GM12878 (cell line): ENCODE data around the gene TMEM14A. TPM values are rescaled to one million over a fixed set of nuclear protein-coding genes. Genes with fewer than 3 reads are reported as not detected.

Experiments used
- ATAC-seq: fragments of 200-7000 bp; cut with Tn5 transposase; 3 replicates; pipeline ENCODE4 v1.9.1; 2020; ENCODE audit warnings: mild to moderate bottlenecking, moderate library complexity
- BruUV-seq: library from RNA; stranded (reverse); fragments of 400-500 nt; replicated peaks from 2 replicates; lab custom pipeline; 2021; lab: Mats Ljungman, UMichigan
- CTCF ChIA-PET: fragments of 300-600 bp; sonication (Branson Sonifier 250); formaldehyde crosslinking; extraction: SDS; loops from one replicate; lab custom pipeline; 2021; ENCODE audit warnings: inconsistent platforms; lab: Yijun Ruan, JAX
- POLR2A ChIA-PET: fragments of 350-600 bp; formaldehyde crosslinking; extraction: SDS; loops from one replicate; lab custom pipeline; 2021; ENCODE audit warnings: inconsistent platforms; lab: Charles Lee
- RAD21 ChIA-PET: fragments of 300-600 bp; sonication (Branson Sonifier 250); formaldehyde crosslinking; loops from one replicate; lab custom pipeline; 2023; ENCODE audit warnings: antibody characterized with exemption; ENCODE audit not compliant: unreplicated experiment; lab: Charles Lee
- SMC1A ChIA-PET: fragments of 300-600 bp; sonication (Branson Sonifier 250); formaldehyde crosslinking; loops from one replicate; lab custom pipeline; 2023; ENCODE audit not compliant: unreplicated experiment, uncharacterized antibody; lab: Charles Lee
- DNase-seq: peaks from one replicate; pipeline ENCODE4 v3.0.0-alpha.2; 2011; ENCODE audit warnings: low read depth, low spot score
- FAIRE-seq: peaks from 3 replicates; lab custom pipeline; 2011; peaks lifted over from hg19 to GRCh38; lab: Jason Lieb, UNC
- H2AFZ ChIP-seq: 2 replicates; pipeline ENCODE4 v1.6.0; 2011; ENCODE audit warnings: low read depth, low read length, control low read depth; ENCODE audit not compliant: control insufficient read depth
- H3K27ac ChIP-seq: 2 replicates; pipeline ENCODE4 v1.5.1; 2011; ENCODE audit warnings: control low read depth; ENCODE audit not compliant: control insufficient read depth, insufficient read depth
- H3K27me3 ChIP-seq, 2 experiments: replicated peaks in 1 of 2; 2 replicates each; pipeline versions ENCODE4 v1.6.0 to v1.6.1; 2011; ENCODE audit warnings: low read length in 1 of 2; ENCODE audit not compliant: control insufficient read depth in 2 of 2, insufficient read depth in 2 of 2
- H3K36me3 ChIP-seq, 2 experiments: 2 replicates each; pipeline ENCODE4 v1.5.1; 2011; ENCODE audit warnings: low read length in 1 of 2; ENCODE audit not compliant: control insufficient read depth in 2 of 2, insufficient read depth in 2 of 2
- H3K4me1 ChIP-seq: 2 replicates; pipeline ENCODE4 v1.6.1; 2011; ENCODE audit warnings: mild to moderate bottlenecking, low read length, moderate library complexity, mixed read lengths; ENCODE audit not compliant: control insufficient read depth, insufficient read depth
- H3K4me2 ChIP-seq: 2 replicates; pipeline ENCODE4 v1.6.0; 2011; ENCODE audit warnings: control low read depth; ENCODE audit not compliant: control insufficient read depth, insufficient read depth
- H3K4me3 ChIP-seq: fragments of 200-600 bp; sonication (generic); 2 replicates; pipeline ENCODE4 v1.5.1; 2016
- H3K79me2 ChIP-seq: 2 replicates; pipeline ENCODE4 v1.6.0; 2011; ENCODE audit warnings: low read length; ENCODE audit not compliant: control insufficient read depth, insufficient read depth
- H3K9ac ChIP-seq: 2 replicates; pipeline ENCODE4 v1.8.0; 2011; ENCODE audit warnings: low read length, control low read depth, mixed read lengths; ENCODE audit not compliant: control insufficient read depth, insufficient read depth
- H3K9me3 ChIP-seq: replicated peaks from 3 replicates; pipeline ENCODE4 v1.5.1; 2011; ENCODE audit warnings: mild to moderate bottlenecking, low read length; ENCODE audit not compliant: control insufficient read depth, insufficient read depth
- H4K20me1 ChIP-seq: 2 replicates; pipeline ENCODE4 v1.6.0; 2011; ENCODE audit not compliant: control insufficient read depth, insufficient read depth
- CTCF ChIP-seq, 3 experiments: IDR thresholded peaks in 2 of 3; conservative IDR thresholded peaks in 1 of 3; 2 replicates each; pipeline ENCODE4 v1.5.1; 2011; ENCODE audit warnings: low read depth in 3 of 3, low read length in 3 of 3, mild to moderate bottlenecking in 3 of 3, control low read depth in 2 of 3, moderate library complexity in 2 of 3, inconsistent platforms in 1 of 3, mixed read lengths in 1 of 3; ENCODE audit not compliant: control insufficient read depth in 2 of 3, insufficient read depth in 1 of 3; ENCODE audit errors: extremely low read depth in 1 of 3
- EGR1 ChIP-seq, 2 experiments: IDR thresholded peaks; 1 replicate in 1 of 2; 2 replicates in 1 of 2; pipeline ENCODE4 v1.6.1; 2011 to 2012; ENCODE audit warnings: low read depth in 2 of 2, low read length in 2 of 2, borderline replicate concordance in 1 of 2, mild to moderate bottlenecking in 1 of 2, moderate library complexity in 1 of 2
- HCFC1 ChIP-seq: fragments of 150-350 bp; IDR thresholded peaks from 2 replicates; pipeline ENCODE4 v1.6.1; 2014; ENCODE audit warnings: low read length
- PRDM15 ChIP-seq: fragments of 450-650 bp; formaldehyde crosslinking; IDR thresholded peaks from 2 replicates; pipeline ENCODE4 v1.4.0; 2020; ENCODE audit warnings: mild to moderate bottlenecking, moderate library complexity
- RAD21 ChIP-seq: IDR thresholded peaks from 2 replicates; pipeline ENCODE4 v1.6.1; 2011; ENCODE audit warnings: mild to moderate bottlenecking, low read depth, low read length, moderate library complexity; ENCODE audit not compliant: insufficient read depth
- WGBS: methylation state at CpG from one replicate; pipeline ENCODE4 v1.1.6; 2016; ENCODE audit warnings: low lambda C conversion rate; ENCODE audit not compliant: insufficient replicate concordance, insufficient coverage; ENCODE audit errors: missing lambda C conversion rate; 5-methylcytosine and 5-hydroxymethylcytosine counted together
- in situ Hi-C: fragments of 300-500 bp; cut with MboI; formaldehyde crosslinking; loops from 9 replicates; pipeline ENCODE4 v1.14.3; 2018; ENCODE audit warnings: mixed read lengths
- intact Hi-C: fragments of 100-400 bp; cut with micrococcal nuclease; formaldehyde crosslinking; loops from one replicate; pipeline ENCODE4 v1.14.2; 2022; ENCODE audit not compliant: unreplicated experiment
- polyA plus RNA-seq, 11 experiments: library from polyadenylated mRNA; depleted of rRNA in 4 of 11; unstranded in 6 of 11; stranded (reverse) in 5 of 11; fragments of >200 nt; fragmentation: Nextera tagmentation in 4 of 11; fragmentation: Illumina TruSeq in 1 of 11; extraction: Ambion mirVana in 4 of 11; extraction: Trizol in 1 of 11; gene quantifications; 1 replicate in 1 of 11; 2 replicates in 10 of 11; pipeline versions ENCODE4 v1.2.1 to v1.2.3, GENCODE V29; 2011 to 2016; ENCODE audit warnings: inconsistent platforms in 2 of 11, missing spikeins in 2 of 11, low read depth in 1 of 11
- total RNA-seq, 4 experiments: library from RNA; depleted of rRNA in 3 of 4; stranded (reverse); fragments of >200 nt in 3 of 4; fragmentation: Illumina TruSeq in 1 of 4; extraction: Trizol in 1 of 4; gene quantifications; 2 replicates each; pipeline versions ENCODE4 v1.2.1 to v1.2.3, GENCODE V29; 2013 to 2021

TMEM14A gene
- total and polyA plus RNA-seq, 10 of the 15 experiments (the other 5 are each of a cell fraction or from before 2014, with no cell fraction given) = 15.6 to 143 (median 33.1) TPM

- H3K79me2 ChIP-seq = no peaks in the 10 kb centered on the region
- no TSS peak for BruUV-seq
- H3K4me3 ChIP-seq = no peak overlapping the region
- CTCF ChIA-PET = interaction anchor here (0.7 to 2.2 kb wide), 9 partner anchors 10 to 279 kb away, joined by 3 to 7 read pairs (median 3); no protein-coding TSS in a partner anchor
- TF ChIP-seq EGR1 (IDR thresholded peaks at IDR 0.05; ENCODE audit: borderline replicate concordance in 1 of 2, low read depth in 2 of 2, low read length in 2 of 2) (no peak), PRDM15 (CRISPR knock-in tag) (no peak), RAD21 (0 out of 2 replicates have a peak, but pooled peaks have one; percentile 12), CTCF (IDR thresholded peaks at IDR 0.05 in 2 of 3, conservative IDR thresholded peaks at IDR 0.05 in 1 of 3; ENCODE audit: control insufficient read depth in 2 of 3, extremely low read depth in 1 of 3, insufficient read depth in 1 of 3, low read depth in 3 of 3, low read length in 3 of 3) (peak in 1 of 3 experiments; percentile 18; a peak in 1 of 6 replicates), HCFC1 (no peak)
- no peaks in the 10 kb centered on the region for H3K4me1 ChIP-seq
- ATAC-seq (no peak), DNase-seq (no peak), FAIRE-seq (no peak)
- H3K27ac ChIP-seq = no peak overlapping the region
- H2AFZ ChIP-seq = no peak overlapping the region
- WGBS = 24% methylated on average over 4 of the region's 4 CpGs
- in situ Hi-C loops (no loop called here), intact Hi-C loops (no loop called here)
- no peaks in the 10 kb centered on the region for H3K9me3 ChIP-seq
- no peaks in the 10 kb centered on the region for H4K20me1 ChIP-seq
- SMC1A ChIA-PET = interaction anchor here (0.6 to 1.2 kb wide), 5 partner anchors 12 to 45 kb away, joined by 3 to 5 read pairs (median 3); no protein-coding TSS in a partner anchor
- POLR2A ChIA-PET = interaction anchor here (0.6 kb wide), 1 partner anchor 11 kb away, joined by 3 read pairs; no protein-coding TSS in a partner anchor
- no peaks in the 10 kb centered on the region; a peak in 1 of 4 replicates for H3K27me3 ChIP-seq
- no peak overlapping the region for H3K9ac ChIP-seq
- H3K36me3 ChIP-seq = no peaks in the 10 kb centered on the region
- H3K4me2 ChIP-seq = no peak overlapping the region
- RAD21 ChIA-PET = interaction anchor here (1.1 kb wide), 1 partner anchor 44 kb away, joined by 4 read pairs; no protein-coding TSS in a partner anchor
Measured at GRCh38 chr6:52696418-52696817, 25.5 kb downstream of the TMEM14A start.
